ENCODE results near the gene SDHB. TPM values are rescaled to one million over a fixed set of nuclear protein-coding genes. Genes with fewer than 3 reads are reported as not detected.

SDHB gene
- total and polyA plus RNA-seq, 12 donors: 102 to 486 (median 377) TPM

- Histone ChIP-seq H3K4me1 (peaks cover 0 to 11% (median 0%) of the 10 kb centered on the region in 9 donors), H3K27me3 (peaks cover 0 to 5% (median 0%) of the 10 kb centered on the region in 7 donors), H3K4me3 (no peak overlapping the region), H3K27ac (no peak overlapping the region), H3K9me3 (peaks cover 0 to 3% (median 0%) of the 10 kb centered on the region in 11 donors), H3K36me3 (peaks cover 0 to 3% (median 0%) of the 10 kb centered on the region in 9 donors)
- no peak for DNase-seq
- TF ChIP-seq, protein P1, sequence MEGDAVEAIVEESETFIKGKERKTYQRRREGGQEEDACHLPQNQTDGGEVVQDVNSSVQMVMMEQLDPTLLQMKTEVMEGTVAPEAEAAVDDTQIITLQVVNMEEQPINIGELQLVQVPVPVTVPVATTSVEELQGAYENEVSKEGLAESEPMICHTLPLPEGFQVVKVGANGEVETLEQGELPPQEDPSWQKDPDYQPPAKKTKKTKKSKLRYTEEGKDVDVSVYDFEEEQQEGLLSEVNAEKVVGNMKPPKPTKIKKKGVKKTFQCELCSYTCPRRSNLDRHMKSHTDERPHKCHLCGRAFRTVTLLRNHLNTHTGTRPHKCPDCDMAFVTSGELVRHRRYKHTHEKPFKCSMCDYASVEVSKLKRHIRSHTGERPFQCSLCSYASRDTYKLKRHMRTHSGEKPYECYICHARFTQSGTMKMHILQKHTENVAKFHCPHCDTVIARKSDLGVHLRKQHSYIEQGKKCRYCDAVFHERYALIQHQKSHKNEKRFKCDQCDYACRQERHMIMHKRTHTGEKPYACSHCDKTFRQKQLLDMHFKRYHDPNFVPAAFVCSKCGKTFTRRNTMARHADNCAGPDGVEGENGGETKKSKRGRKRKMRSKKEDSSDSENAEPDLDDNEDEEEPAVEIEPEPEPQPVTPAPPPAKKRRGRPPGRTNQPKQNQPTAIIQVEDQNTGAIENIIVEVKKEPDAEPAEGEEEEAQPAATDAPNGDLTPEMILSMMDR (IDR thresholded peaks at IDR 0.05): no peak
- intact Hi-C loops (cut with DNase I): no loop called here
- no peak for ATAC-seq
- 84 to 89% methylated on average over 16 of the region's 16 CpGs for WGBS, 2 donors
Measured at GRCh38 chr1:17078991-17079868, 25.4 kb upstream of the SDHB start.

DNA sequence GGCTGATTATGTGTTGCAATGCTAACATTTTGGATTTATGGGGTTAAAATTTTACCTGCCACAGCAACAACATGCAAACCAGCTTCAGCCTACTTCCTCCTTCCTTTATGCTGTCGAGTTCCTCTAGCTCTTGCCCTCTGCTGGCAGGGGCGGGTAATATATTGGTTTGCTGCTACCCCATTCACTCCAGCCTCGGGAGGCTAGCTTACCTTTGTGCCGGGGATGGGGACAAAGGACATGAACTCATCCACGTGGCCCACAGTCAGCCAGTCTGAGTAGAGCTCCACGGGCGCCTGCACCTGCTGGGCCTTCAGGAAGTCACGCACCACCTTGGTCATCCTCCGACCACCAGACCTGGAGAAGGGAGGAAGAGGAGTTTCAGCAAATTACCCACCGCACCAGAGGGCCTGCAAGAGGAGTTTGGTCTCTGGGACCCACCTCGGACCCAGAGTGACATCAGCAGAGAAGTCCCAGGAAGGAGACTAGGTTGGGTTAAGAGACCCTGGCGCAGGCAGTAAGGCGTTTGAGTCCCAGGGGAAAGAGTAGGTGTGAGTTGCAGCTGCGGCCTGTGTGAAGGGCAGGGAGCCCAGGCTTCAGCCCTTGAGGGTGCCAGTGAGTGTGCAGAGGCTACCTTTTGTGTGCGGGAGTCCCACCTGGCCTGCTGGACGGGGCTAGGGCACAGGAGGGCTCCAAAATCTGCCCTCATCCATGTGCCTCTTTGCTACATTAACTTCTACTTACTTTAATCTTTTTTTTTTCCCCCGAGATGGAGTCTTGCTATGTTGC, 21.8 kb upstream of the SDHB start:
- 71 to 72% methylated on average over 17 of the region's 17 CpGs for WGBS, 2 donors
- H3K27ac ChIP-seq: no peak overlapping the region
- no peaks in the 10 kb centered on the region for H3K4me1 ChIP-seq
- no peaks in the 10 kb centered on the region for H3K27me3 ChIP-seq
- peaks cover 0 to under 1% (median 0%) of the 10 kb centered on the region in 9 donors for H3K36me3 ChIP-seq
- peaks cover 0 to 3% (median 0%) of the 10 kb centered on the region in 11 donors for H3K9me3 ChIP-seq
- peak in 1 of 8 donors; percentile 28 for ATAC-seq
- intact Hi-C loops (cut with DNase I): no loop called here
- DNase-seq: no peak
- H3K4me3 ChIP-seq: no peak overlapping the region
- TF ChIP-seq, protein P1 (IDR thresholded peaks at IDR 0.05): peak in 1 of 9 donors; percentile 45

DNA sequence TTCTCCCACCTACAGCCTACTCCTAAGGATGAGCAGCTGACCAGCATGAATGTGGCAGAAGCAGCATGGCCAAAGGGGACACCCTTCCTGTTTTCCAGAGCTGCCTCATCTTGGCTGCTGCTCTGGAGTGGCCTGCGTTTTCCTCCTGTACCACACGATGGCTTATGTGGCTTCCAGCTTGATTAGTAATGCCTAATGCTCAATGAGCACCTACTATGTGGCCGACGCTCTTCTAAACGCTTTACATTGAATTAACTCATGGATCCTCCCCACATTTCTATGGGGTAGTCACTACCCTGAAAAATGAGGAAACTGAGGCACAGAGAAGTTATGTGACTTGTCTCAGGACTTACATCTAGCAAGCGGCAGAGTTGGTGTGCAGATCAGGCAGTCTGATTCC, 18.0 kb upstream of the SDHB start:
- Histone ChIP-seq H3K4me1 (peaks cover 0 to 8% (median 0%) of the 10 kb centered on the region in 9 donors), H3K27ac (no peak overlapping the region), H3K9me3 (no peaks in the 10 kb centered on the region), H3K4me3 (no peak overlapping the region), H3K27me3 (no peaks in the 10 kb centered on the region), H3K36me3 (no peaks in the 10 kb centered on the region)
- intact Hi-C loops (cut with DNase I): no loop called here
- DNase-seq (no peak), ATAC-seq (no peak)
- TF ChIP-seq, protein P1 (IDR thresholded peaks at IDR 0.05): no peak
- 75 to 83% methylated on average over 6 of the region's 6 CpGs for WGBS, 2 donors

GRCh38 chr1:17070163-17070525, 16.3 kb upstream of the SDHB start:
- peaks cover 0 to 7% (median 2%) of the 10 kb centered on the region in 11 donors for H3K9me3 ChIP-seq
- no peak overlapping the region for H3K4me3 ChIP-seq
- H3K27ac ChIP-seq: no peak overlapping the region
- intact Hi-C loops (cut with DNase I): no loop called here
- 58 to 61% methylated on average over 10 of the region's 10 CpGs for WGBS, 2 donors
- TF ChIP-seq, protein P1 (IDR thresholded peaks at IDR 0.05): no peak
- peaks cover 0 to 21% (median 0%) of the 10 kb centered on the region in 9 donors for H3K4me1 ChIP-seq
- no peaks in the 10 kb centered on the region for H3K36me3 ChIP-seq
- H3K27me3 ChIP-seq: no peaks in the 10 kb centered on the region
- ATAC-seq: peak in 1 of 8 donors; percentile 41
- no peak for DNase-seq
